GM18507 (cell line): ENCODE results near the gene HAT1.
"Not testable (repeated sequence)": the region's sequence is repeated elsewhere in the genome, so short reads cannot be mapped to it uniquely, and the experiment has no call there.

Experiments
- DNase-seq: peaks from one replicate; pipeline ENCODE4 v3.0.0; 2011; ENCODE audit warnings: low read depth; ENCODE audit not compliant: insufficient read length; ENCODE audit errors: extremely low spot score
- FAIRE-seq: peaks from 2 replicates; lab custom pipeline; 2011; peaks lifted over from hg19 to GRCh38; lab: Jason Lieb, UNC

The HAT1 gene, protein sequence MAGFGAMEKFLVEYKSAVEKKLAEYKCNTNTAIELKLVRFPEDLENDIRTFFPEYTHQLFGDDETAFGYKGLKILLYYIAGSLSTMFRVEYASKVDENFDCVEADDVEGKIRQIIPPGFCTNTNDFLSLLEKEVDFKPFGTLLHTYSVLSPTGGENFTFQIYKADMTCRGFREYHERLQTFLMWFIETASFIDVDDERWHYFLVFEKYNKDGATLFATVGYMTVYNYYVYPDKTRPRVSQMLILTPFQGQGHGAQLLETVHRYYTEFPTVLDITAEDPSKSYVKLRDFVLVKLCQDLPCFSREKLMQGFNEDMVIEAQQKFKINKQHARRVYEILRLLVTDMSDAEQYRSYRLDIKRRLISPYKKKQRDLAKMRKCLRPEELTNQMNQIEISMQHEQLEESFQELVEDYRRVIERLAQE

DNA sequence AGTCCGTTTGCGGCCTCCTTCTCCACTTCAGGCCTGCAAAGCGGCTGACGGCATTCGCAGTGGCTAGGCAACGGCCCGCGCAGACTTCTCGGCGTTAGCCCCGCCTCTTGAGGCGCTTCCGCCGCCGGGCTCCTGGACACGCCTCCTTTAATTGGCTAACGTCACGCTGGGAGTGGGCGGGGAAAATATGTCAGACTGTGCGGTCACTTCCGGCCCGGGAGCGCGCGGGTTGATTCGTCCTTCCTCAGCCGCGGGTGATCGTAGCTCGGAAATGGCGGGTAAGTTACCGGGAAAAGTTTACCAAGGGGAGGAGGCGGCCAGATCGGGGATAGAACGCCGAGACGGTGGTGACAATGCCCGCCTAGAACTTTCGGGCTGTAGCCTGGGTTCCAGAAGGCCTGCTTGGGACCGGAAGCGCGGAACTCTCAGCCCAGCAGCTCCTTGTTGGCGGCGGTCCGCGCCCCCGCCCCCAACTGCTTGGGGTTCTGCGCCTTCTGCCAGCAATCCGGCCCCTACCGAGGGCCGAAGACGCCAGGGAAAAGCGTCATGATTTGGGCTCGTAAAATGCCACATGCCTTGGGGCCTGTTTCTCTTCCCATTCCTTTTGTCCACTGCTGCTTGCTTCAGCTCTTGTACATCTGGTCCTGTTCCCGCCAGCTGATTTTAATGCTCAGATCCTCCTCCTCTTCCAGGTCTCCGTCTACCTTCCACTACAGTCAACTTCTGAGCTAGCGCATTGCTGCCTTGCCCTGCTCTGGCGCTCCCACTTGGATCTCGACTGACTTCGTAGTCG, at the start of gene HAT1:
Gene HAT1 (plus strand): TSS at position 232 of the 793 bp plus-strand sequence. CDS start 40 bp downstream, at position 272.
- DNase-seq (peak; percentile 94), FAIRE-seq (peak; percentile 98)

DNA sequence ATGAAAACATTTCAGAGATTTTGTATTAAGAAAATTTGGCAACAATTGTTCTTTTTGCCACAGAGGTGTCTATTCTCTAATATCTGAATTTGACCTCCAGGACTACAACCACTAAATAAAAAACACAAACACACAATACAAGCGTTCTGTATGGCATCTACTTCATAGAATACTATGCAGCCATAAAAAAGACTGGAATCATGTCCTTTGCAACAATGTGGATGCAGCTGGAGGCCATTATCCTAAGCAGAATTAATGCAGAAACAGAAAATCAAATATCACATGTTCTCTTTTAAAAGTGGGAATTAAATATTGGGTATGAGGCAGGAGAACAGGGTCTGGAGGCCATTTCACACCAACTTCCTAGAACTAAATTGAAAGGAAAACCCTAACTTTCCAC, 47.7 kb upstream of the HAT1 start:
- DNase-seq (no peak), FAIRE-seq (no peak)

DNA sequence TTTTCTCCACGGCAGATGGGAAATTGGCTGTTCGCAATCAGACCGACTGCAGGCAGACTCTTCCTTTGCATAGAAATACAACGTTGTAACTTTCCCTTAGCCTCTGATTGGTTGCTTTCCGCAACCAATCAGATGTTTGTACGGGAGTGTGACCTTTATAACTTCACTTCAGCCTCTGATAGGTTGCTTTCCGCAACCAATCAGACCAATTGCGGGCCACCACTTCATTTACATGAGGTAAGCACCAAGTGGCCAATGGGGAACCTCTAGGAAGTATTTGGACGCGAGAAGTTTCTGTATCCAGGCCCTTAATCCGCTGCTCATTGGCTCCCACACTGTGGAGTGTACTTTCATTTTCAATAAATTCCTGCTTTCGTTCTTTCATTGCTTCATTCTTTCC, 47.3 kb upstream of the HAT1 start:
- DNase-seq (no peak), FAIRE-seq (no peak)

DNA sequence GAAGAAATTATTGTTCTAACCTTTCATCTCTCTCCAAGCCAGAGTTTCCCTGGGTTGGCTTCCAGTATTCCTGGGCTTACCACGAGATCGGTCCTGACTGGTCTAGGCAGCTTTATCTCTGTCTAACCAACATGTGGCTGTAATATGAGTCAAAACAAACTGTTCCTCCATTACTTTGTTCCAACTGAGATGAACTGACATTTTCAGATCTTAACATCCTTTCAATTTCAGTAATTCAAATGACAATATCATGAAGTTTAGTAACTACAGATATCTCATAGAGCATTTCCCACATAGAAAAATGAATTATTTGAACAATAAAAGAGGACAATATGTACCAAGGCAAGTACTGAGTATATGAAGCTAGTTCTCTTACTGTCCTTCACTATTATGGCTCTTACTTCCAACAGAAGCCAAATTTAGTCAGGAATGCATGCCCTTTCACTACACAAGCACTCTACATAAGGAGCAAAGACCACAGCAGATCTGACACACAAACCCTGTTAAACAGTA, 43.7 kb upstream of the HAT1 start:
- no peak for FAIRE-seq
- no peak for DNase-seq

DNA sequence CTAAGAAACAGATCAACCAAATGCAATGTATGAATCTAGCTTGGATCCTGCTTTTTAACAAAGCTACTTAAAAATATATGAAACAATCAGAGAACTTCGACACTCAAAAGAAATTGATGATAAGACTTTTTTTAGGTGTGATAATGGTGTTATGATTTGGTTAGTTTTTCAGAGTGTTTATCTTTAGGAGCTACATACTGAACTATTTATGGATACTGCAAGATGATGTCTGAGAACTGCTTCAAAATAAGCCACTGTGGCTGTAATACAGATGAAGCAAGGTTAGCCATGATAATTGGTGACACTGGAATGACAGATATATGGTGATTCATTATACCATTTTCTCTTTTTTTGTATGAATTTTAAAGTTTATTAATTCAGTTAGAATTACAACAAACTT, 42.4 kb upstream of the HAT1 start:
- FAIRE-seq: no peak

DNA sequence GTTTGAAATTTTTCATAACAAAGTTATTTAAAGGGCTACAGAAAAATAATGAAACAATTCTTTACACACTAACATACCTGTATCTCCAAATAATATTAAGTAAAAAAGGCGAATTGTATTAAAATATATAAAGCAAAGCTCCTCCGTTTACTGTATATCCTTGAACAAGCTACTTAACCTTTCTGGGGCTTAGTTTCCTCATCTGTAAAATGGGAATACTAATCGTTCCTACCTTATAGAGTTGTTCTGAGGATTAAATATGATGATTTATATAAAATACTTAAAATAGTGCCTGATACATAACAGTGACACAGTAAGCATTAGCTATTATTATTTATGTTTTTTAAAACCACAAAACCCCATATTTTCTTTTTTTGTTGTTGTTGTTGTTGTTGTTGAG, 41.5 kb upstream of the HAT1 start:
- FAIRE-seq (no peak), DNase-seq (no peak)

More for the DNA sequence above, 42.4 kb upstream of the HAT1 start:
- DNase-seq: no peak

DNA sequence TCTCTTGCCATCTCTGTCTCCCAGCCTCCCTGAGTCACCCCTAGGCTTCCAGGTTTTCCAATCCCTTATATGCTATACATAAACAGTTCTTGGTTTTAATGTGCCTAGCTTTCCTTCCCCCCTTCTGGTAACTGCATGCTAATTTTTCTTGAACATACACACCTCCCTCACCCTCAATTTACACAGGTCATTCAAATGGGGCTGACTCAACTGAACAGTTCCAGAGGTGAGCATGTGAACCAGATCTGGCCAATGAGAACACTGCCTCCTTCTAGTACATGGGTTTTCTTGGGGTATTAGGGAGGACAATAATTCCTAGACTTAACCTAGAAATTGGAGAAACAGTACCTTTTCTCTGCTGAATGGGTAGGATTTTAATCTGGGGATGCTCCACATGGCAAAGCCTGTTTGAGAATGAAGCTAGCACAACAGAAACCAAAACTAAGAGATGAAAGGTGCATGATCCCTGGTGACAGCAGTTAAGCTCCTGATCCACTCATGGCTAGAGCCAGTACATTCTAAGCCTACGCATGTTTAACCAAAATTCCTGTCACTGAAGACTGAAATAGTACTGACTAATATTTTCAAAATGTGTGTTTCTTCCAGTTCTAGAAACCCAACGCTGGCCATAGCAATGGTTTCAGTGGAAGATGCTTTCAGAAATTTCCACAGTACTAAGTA, 40.0 kb upstream of the HAT1 start:
- DNase-seq (no peak), FAIRE-seq (peak; percentile 71)

DNA sequence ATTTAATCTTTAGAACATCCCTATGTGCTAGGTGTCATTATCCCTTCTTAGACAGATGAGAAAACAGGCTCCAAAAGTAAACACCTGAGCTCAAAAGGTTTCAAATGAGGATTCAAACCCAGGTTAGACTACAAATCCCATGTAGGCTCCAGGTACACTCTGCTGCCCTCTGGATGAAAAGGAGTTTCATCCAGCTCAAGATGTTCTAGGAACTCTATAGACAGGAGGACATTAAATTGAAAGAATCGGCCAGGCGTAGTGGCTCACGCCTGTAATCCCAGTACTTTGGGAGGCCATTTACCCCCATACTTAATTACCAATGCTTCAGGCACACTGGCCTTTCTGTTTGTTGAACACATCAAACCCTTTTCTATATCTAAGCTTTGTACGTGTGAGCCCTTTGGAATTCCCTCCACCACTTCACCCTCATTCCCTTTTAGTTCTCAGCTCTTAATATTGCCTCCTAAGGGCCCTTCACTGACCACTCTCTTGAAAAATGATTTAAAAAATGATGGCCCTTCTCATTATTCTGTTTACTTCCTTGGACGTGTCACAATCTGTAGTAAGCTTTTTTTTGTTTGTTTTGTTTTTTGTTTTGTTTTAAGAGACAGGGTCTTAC, 38.9 kb upstream of the HAT1 start:
- FAIRE-seq (peak; percentile 41), DNase-seq (no peak)

DNA sequence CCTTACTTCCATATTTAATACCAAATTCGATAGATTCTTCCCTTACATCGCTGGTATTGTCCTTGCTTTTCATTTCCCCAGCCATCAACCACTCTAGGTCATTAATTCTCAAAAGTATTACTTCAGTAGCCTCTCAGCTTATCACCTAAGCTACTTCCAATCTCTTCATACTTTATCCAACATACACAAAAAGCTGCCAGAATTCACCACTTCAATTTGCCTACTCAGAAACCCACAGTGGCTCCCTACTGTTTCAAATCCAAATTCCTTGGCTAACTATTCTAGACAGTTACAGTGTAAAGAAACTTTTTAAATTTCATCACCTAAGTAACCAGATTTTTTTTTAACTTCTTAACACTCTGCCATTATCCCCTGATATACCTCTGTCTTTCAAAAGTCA, 32.9 kb upstream of the HAT1 start:
- DNase-seq (no peak), FAIRE-seq (no peak)

DNA sequence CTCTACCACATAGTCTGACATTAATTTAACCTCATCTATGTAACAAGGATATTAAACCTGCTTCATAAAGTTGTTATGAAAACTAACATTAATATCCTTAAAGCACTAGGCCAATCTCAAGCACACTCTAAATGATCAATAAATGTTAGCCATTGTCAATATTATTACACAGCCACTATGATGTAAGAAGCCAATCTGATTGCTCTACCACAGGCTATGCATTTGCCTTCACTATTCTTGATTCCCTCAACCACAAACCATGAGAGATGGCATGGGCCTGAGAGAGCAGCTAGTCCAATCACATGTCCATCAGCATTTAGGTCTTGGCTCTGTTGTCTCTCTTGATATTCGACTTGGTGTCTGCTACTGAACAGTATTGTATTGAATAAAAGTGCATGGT, 32.5 kb upstream of the HAT1 start:
- no peak for FAIRE-seq
- DNase-seq: no peak

DNA sequence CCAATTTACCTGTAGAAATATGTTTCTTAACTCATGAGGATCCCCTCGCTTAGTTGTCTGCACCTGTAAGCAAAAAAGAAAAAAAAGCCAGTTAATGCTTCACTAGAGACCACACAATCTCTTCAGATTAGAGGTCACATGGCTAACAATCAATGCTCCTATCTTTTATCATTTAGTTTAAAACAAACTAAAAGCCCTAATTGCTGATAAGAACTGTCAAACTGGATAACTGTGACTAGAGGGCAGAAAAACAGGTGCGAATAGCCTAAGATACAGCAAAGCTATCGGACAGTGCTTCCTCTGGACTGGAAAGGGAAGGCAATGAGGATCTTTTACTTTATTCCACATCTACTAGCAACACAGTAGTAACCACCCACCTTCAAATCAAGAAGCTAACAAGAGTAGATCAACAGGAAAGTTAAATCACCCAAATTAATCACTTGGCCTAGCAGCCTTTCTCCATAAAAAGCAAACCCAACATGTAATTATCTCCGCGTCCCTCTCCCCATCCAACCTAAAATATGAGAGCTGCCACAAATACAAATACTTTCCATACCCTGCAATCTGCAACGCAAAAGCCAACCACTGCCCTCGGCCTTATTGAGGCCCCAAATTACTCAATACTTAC, 29.0 kb upstream of the HAT1 start:
- DNase-seq (no peak), FAIRE-seq (no peak)

DNA sequence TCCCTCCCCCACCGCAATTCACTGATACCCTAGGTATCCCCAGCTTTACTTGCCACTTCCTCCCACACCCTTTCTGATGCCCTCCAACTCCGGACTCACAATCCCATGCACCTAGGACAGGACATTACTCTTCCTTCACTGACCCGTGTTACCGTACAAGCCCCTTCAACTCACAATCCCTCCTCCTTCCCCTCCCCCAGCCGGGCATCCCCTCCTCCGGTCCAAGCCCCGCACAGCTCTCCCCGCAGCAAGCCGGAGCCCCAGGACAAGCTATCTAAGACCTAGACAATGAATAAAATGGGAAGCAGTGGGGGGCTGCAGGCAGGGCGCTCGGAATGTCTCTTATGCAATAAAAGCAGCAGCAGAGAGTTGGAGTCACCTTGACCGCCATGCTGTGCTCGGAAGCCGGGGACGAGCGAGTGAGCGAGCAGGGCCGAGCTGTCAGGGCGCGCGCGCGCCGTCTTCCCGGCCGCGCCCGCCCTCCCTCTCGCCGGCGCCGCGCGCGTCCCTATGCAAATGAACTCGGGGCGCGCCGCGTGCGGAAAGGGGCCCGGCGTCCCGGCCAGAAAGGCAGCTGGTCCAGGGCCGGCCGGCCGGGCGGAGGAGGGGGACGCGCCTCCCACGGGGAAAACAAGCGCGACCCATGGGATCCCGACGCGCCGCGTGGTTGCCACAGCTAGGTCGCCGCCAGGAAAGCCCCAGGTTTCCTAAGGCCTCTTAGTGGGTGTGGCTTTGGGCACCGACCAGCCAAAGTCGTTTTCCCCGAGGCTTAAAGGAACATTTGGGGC, 28.2 kb upstream of the HAT1 start, which contains the start of gene SLC25A12:
Gene SLC25A12 (minus strand): TSS at position 421 of the 788 bp plus-strand sequence. CDS start 30 bp downstream, at position 391.
- FAIRE-seq (peak; percentile 85), DNase-seq (peak; percentile 90)

DNA sequence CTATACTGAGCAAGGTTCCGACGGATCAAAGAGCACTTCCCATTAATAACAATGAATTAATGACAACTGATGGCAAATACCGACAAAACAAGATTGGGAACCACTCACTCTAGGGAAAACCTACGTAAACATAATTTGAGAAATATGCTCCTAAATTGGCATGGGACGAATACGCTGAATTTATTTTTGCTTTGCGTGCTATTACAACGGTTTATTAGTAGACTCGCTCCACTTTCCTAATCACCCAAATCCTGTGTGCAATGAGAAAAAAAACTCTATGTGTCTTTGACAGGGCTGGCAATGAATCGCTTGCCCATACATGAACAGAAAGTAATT, 27.7 kb upstream of the HAT1 start:
- DNase-seq: no peak

DNA sequence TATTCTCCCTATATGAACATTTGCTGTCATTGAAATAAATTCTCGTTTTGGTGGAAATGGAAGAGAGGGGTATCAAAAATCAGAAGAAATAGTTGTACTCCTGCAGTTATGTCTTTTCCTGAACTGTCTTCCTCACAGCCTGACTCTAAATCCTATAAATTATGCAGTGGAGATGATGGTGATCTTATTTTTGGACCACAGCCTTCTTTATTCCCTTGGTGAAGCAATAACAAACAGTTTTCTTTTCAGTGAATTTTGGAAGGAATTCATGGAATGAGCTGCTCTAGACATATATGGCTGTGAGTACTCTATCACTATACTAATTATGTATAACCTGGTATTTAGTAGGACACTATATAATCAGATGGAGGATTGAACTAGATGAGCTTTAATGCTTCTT, 26.5 kb upstream of the HAT1 start:
- DNase-seq: no peak
- no peak for FAIRE-seq

More for the DNA sequence above, 27.7 kb upstream of the HAT1 start:
- FAIRE-seq: no peak

DNA sequence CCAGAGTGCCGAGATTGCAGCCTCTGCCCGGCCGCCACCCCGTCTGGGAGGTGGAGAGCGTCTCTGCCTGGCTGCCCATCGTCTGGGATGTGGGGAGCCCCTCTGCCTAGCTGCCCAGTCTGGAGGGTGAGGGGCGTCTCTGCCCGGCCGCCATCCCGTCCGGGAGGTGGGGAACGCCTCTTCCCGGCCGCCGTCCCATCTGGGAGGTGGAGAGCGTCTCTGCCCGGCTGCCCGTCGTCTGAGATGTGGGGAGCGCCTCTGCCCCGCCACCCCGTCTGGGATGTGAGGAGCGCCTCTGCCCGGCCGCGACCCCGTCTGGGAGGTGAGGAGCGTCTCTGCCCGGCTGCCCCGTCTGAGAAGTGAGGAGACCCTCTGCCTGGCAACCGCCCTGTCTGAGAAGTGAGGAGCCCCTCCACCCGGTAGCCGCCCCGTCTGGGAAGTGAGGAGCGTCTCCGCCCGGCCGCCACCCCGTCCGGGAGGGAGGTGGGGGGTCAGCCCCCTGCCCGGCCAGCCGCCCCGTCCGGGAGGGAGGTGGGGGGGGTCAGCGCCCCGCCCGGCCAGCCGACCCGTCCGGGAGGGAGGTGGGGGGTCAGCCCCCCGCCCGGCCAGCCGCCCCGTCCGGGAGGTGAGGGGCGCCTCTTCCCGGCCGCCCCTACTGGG, 22.5 kb upstream of the HAT1 start:
- not testable (repeated sequence) for FAIRE-seq, DNase-seq

DNA sequence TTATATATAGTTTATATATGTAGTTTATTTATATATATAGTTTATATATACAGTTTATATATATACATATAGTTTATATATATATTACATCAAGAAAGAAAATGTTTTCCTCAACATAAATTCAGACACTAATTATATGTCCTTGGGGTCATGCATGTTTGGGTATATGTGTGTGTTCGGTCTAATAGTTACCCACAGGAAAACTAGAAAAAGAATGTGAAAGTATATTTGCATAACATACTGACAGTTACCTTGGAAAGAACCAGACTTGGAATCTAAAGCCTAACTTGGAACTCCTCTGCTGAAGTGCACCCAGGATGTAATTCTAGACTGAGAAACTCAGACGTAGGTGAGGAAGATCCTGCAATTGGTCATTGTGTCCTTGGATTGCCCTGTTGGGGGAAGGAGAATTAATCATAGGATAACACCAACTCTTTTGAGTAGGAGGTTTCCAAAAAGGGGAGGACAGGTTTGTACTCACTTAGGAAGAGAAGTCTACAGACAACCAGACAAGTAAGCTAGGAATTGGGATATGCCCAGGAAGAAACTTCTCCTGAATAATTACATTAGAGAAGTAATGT, 19.3 kb upstream of the HAT1 start:
- FAIRE-seq (peak; percentile 46), DNase-seq (no peak)

DNA sequence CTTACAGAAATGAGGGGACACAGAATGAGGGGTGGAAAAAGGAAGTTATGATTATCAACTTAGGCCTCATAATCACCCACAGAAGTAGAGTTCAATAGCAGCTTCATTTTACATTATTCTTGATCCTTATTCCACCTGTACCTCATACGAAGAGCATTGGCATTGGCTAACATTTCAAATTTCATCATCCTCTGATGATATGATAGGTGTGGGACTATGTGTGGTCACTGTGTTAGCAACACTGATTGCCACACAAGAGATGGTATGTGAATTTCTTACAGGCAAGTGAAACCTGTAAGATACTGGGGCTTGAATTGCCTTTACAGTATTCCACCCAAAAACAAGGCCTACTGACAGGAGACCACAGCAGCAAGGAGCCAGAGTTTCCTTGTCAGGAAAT, 14.0 kb upstream of the HAT1 start:
- FAIRE-seq (no peak), DNase-seq (no peak)

DNA sequence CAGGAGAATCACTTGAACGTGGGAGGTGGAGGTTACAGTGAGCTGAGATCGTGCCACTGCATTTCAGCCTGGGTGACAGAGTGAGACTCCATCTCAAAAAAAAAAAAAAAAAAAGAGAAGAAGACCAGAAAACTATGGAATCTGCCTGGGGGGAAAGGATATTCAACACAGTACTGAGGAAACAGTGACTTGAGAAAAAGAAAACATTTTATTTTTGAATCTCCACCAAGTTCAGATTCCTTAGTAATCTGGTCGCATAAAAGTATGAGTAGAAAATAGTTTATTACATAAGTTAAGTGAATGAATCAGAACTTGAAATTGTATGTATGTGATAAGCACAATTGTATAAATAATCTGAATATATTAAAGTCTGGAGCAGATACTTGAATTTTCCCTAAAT, 13.0 kb upstream of the HAT1 start:
- FAIRE-seq (no peak), DNase-seq (no peak)
